Naive B cell (primary cell): Measurements from ENCODE around the gene SYNJ1. TPM values are rescaled to one million over a fixed set of nuclear protein-coding genes. Genes with fewer than 3 reads are reported as not detected.
"Not testable (repeated sequence)": the region's sequence is repeated elsewhere in the genome, so short reads cannot be mapped to it uniquely, and the experiment has no call there.

Experiments
- ATAC-seq, 2 donors: fragments of 150-1000 bp; cut with Tn5 transposase; 2 replicates each; pipeline ENCODE4 v1.10.0; 2021; ENCODE audit warnings: low read depth in 2 of 2, mild to moderate bottlenecking in 2 of 2, moderate library complexity in 2 of 2
- DNase-seq: peaks from one replicate; pipeline ENCODE4 v3.0.0; 2022
- H3K27ac Mint-ChIP-seq, 6 donors: one replicate each; pipeline ENCODE4 v1.8.0; 2020 to 2022; ENCODE audit warnings: mild to moderate bottlenecking in 6 of 6, mixed read lengths in 6 of 6, moderate library complexity in 5 of 6, inconsistent platforms in 2 of 6
- H3K27me3 Mint-ChIP-seq, 3 donors: one replicate each; pipeline ENCODE4 v1.8.0; 2021 to 2022; ENCODE audit warnings: mixed read lengths in 3 of 3, mild to moderate bottlenecking in 1 of 3
- H3K36me3 Mint-ChIP-seq, 2 donors: one replicate each; pipeline ENCODE4 v1.8.0; 2020 to 2022; ENCODE audit warnings: mixed read lengths in 2 of 2, inconsistent platforms in 1 of 2, mild to moderate bottlenecking in 1 of 2
- H3K4me1 Mint-ChIP-seq, 3 donors: one replicate each; pipeline ENCODE4 v1.8.0; 2020 to 2022; ENCODE audit warnings: mixed read lengths in 3 of 3, inconsistent platforms in 1 of 3, mild to moderate bottlenecking in 1 of 3, moderate library complexity in 1 of 3
- H3K4me3 Mint-ChIP-seq, 8 donors: one replicate each; pipeline ENCODE4 v1.8.0; 2020 to 2022; ENCODE audit warnings: mild to moderate bottlenecking in 8 of 8, mixed read lengths in 8 of 8, moderate library complexity in 8 of 8, inconsistent platforms in 2 of 8
- H3K9me3 Mint-ChIP-seq, 7 donors: one replicate each; pipeline ENCODE4 v1.8.0; 2020 to 2022; ENCODE audit warnings: mixed read lengths in 7 of 7, mild to moderate bottlenecking in 5 of 7, inconsistent platforms in 2 of 7, moderate library complexity in 1 of 7
- polyA plus RNA-seq, 6 donors: library from polyadenylated mRNA; unstranded; fragments of 300-500 nt; fragmentation: Illumina TruSeq; gene quantifications; one replicate each; pipeline ENCODE4 v1.2.3, GENCODE V29; 2021; ENCODE audit warnings: low read depth in 6 of 6

The SYNJ1 gene
- 1 to 10 TPM in 5 of 6 donors, not detected in 1; 1.2 to 1.9 (median 1.6) TPM for polyA plus RNA-seq

- peaks cover under 1 to 20% (median 8%) of the 10 kb centered on the region in 3 donors for H3K27me3 Mint-ChIP-seq
These were observed at the start of gene SYNJ1 for GRCh38 chr21:32727687-32728455. Gene SYNJ1, minus strand, starts transcription at chr21:32728013. Its CDS starts 1,118 bp downstream, at chr21:32726895.

GRCh38 chr21:32777269-32777668 is 49.5 kb upstream of the SYNJ1 start:
- DNase-seq (no peak), ATAC-seq (no peak)
- Mint-ChIP-seq H3K4me3 (no peak overlapping the region), H3K27me3 (no peaks in the 10 kb centered on the region), H3K27ac (no peak overlapping the region), H3K36me3 (no peaks in the 10 kb centered on the region), H3K9me3 (no peaks in the 10 kb centered on the region), H3K4me1 (peaks cover 7 to 17% (median 11%) of the 10 kb centered on the region in 3 donors)

More at GRCh38 chr21:32727687-32728455, at the start of gene SYNJ1:
- ATAC-seq (peak; percentile 91 to 93), DNase-seq (peak; percentile 92)
- H3K9me3 Mint-ChIP-seq = peaks cover 0 to 2% (median 0%) of the 10 kb centered on the region in 7 donors
- H3K4me1 Mint-ChIP-seq = peaks cover 13 to 18% (median 16%) of the 10 kb centered on the region in 3 donors
- H3K36me3 Mint-ChIP-seq = peaks cover 0 to 9% of the 10 kb centered on the region in 2 donors
- H3K4me3 Mint-ChIP-seq = peak within 1 kb of the TSS; percentile 92 to 99 (median 97)
- peak within 1 kb of the TSS; percentile 91 to 96 (median 94) for H3K27ac Mint-ChIP-seq

- ATAC-seq = no peak
- Mint-ChIP-seq H3K36me3 (peaks cover 0 to 3% of the 10 kb centered on the region in 2 donors), H3K27me3 (no peaks in the 10 kb centered on the region), H3K4me3 (no peak overlapping the region), H3K4me1 (peaks cover 8 to 20% (median 17%) of the 10 kb centered on the region in 3 donors), H3K9me3 (peaks cover 0 to 1% (median 0%) of the 10 kb centered on the region in 7 donors), H3K27ac (no peak overlapping the region)
- DNase-seq = no peak
These were observed 48.9 kb upstream of the SYNJ1 start for GRCh38 chr21:32776743-32777142.

GRCh38 chr21:32773048-32773344 is 45.2 kb upstream of the SYNJ1 start:
- peaks cover 20 to 38% (median 35%) of the 10 kb centered on the region in 3 donors for H3K4me1 Mint-ChIP-seq
- H3K27ac Mint-ChIP-seq = peak overlapping the region in 4 of 6 donors; percentile 53 to 100 (median 81)
- peak overlapping the region; percentile 70 to 99 (median 96) for H3K4me3 Mint-ChIP-seq
- not testable (repeated sequence) for DNase-seq, ATAC-seq, H3K27me3 Mint-ChIP-seq, H3K9me3 Mint-ChIP-seq
- H3K36me3 Mint-ChIP-seq = peaks cover 7 to 19% of the 10 kb centered on the region in 2 donors

GRCh38 chr21:32772281-32773047 is 44.7 kb upstream of the SYNJ1 start:
- DNase-seq = peak; percentile 5
- Mint-ChIP-seq H3K27me3 (no peaks in the 10 kb centered on the region), H3K4me3 (peak overlapping the region; percentile 85 to 99 (median 97)), H3K4me1 (peaks cover 24 to 40% (median 40%) of the 10 kb centered on the region in 3 donors), H3K27ac (peak overlapping the region; percentile 98 to 100 (median 99)), H3K36me3 (peaks cover 11 to 24% of the 10 kb centered on the region in 2 donors), H3K9me3 (peaks cover 0 to 4% (median 1%) of the 10 kb centered on the region in 7 donors)
- no peak for ATAC-seq

- peaks cover 34 to 52% (median 50%) of the 10 kb centered on the region in 3 donors for H3K4me1 Mint-ChIP-seq
- H3K27ac Mint-ChIP-seq = peak overlapping the region; percentile 46 to 100 (median 90)
- H3K4me3 Mint-ChIP-seq = peak overlapping the region; percentile 85 to 99 (median 90)
- H3K9me3 Mint-ChIP-seq = peaks cover 0 to 4% (median 1%) of the 10 kb centered on the region in 7 donors
- no peak for DNase-seq
- peaks cover 19 to 37% of the 10 kb centered on the region in 2 donors for H3K36me3 Mint-ChIP-seq
- no peaks in the 10 kb centered on the region for H3K27me3 Mint-ChIP-seq
- ATAC-seq = peak; percentile 43 to 44
These were observed 43.2 kb upstream of the SYNJ1 start for GRCh38 chr21:32770871-32771523.

- Mint-ChIP-seq H3K4me3 (peak overlapping the region in 1 of 8 donors; percentile 59), H3K27me3 (no peaks in the 10 kb centered on the region), H3K9me3 (peaks cover 0 to 4% (median 1%) of the 10 kb centered on the region in 7 donors), H3K36me3 (peaks cover 29 to 51% of the 10 kb centered on the region in 2 donors), H3K27ac (no peak overlapping the region), H3K4me1 (peaks cover 51 to 69% (median 63%) of the 10 kb centered on the region in 3 donors)
- ATAC-seq = no peak
- no peak for DNase-seq
These were observed 40.7 kb upstream of the SYNJ1 start for GRCh38 chr21:32768530-32768929.

GRCh38 chr21:32765058-32765457 is 37.2 kb upstream of the SYNJ1 start:
- Mint-ChIP-seq H3K4me3 (peak overlapping the region in 1 of 8 donors; percentile 13), H3K36me3 (peaks cover 39 to 51% of the 10 kb centered on the region in 2 donors), H3K4me1 (peaks cover 40 to 43% (median 41%) of the 10 kb centered on the region in 3 donors), H3K27ac (peak overlapping the region in 1 of 6 donors; percentile 25), H3K27me3 (no peaks in the 10 kb centered on the region), H3K9me3 (peaks cover 0 to 1% (median 0%) of the 10 kb centered on the region in 7 donors)
- DNase-seq (no peak), ATAC-seq (no peak)

- peak; percentile 19 for DNase-seq
- peak overlapping the region in 3 of 6 donors; percentile 38 to 91 (median 67) for H3K27ac Mint-ChIP-seq
- peak overlapping the region in 1 of 8 donors; percentile 20 for H3K4me3 Mint-ChIP-seq
- no peaks in the 10 kb centered on the region for H3K27me3 Mint-ChIP-seq
- H3K4me1 Mint-ChIP-seq = peaks cover 35 to 40% (median 36%) of the 10 kb centered on the region in 3 donors
- ATAC-seq = peak; percentile 59 to 73
- H3K9me3 Mint-ChIP-seq = peaks cover 0 to 1% (median 0%) of the 10 kb centered on the region in 7 donors
- peaks cover 43 to 53% of the 10 kb centered on the region in 2 donors for H3K36me3 Mint-ChIP-seq
These were observed 36.4 kb upstream of the SYNJ1 start for GRCh38 chr21:32764186-32764585.

GRCh38 chr21:32757804-32758203 is 30.0 kb upstream of the SYNJ1 start:
- ATAC-seq = no peak

GRCh38 chr21:32756096-32756495 is 28.3 kb upstream of the SYNJ1 start:
- no peak for DNase-seq
- Mint-ChIP-seq H3K27ac (no peak overlapping the region), H3K4me1 (peaks cover 0 to 3% (median 0%) of the 10 kb centered on the region in 3 donors)

More at GRCh38 chr21:32757804-32758203, 30.0 kb upstream of the SYNJ1 start:
- Mint-ChIP-seq H3K4me1 (peaks cover 0 to 4% (median 0%) of the 10 kb centered on the region in 3 donors), H3K27me3 (no peaks in the 10 kb centered on the region), H3K36me3 (peaks cover 16 to 32% of the 10 kb centered on the region in 2 donors), H3K9me3 (no peaks in the 10 kb centered on the region), H3K4me3 (no peak overlapping the region), H3K27ac (peak overlapping the region in 1 of 6 donors; percentile 7)
- no peak for DNase-seq

GRCh38 chr21:32753818-32754585 is 26.2 kb upstream of the SYNJ1 start:
- ATAC-seq = no peak
- Mint-ChIP-seq H3K27ac (peak overlapping the region in 1 of 6 donors; percentile 44), H3K9me3 (no peaks in the 10 kb centered on the region), H3K27me3 (no peaks in the 10 kb centered on the region), H3K36me3 (peaks cover 12 to 35% of the 10 kb centered on the region in 2 donors), H3K4me1 (no peaks in the 10 kb centered on the region), H3K4me3 (no peak overlapping the region)
- no peak for DNase-seq

More at GRCh38 chr21:32756096-32756495, 28.3 kb upstream of the SYNJ1 start:
- Mint-ChIP-seq H3K27me3 (no peaks in the 10 kb centered on the region), H3K4me3 (no peak overlapping the region), H3K36me3 (peaks cover 14 to 36% of the 10 kb centered on the region in 2 donors), H3K9me3 (no peaks in the 10 kb centered on the region)
- no peak for ATAC-seq
